ENCODE data around the gene CNTN5. TPM values are rescaled to one million over a fixed set of nuclear protein-coding genes. Genes with fewer than 3 reads are reported as not detected.

Gene CNTN5
- total RNA-seq, 1 experiment from 2014 or later, result not detected

DNA sequence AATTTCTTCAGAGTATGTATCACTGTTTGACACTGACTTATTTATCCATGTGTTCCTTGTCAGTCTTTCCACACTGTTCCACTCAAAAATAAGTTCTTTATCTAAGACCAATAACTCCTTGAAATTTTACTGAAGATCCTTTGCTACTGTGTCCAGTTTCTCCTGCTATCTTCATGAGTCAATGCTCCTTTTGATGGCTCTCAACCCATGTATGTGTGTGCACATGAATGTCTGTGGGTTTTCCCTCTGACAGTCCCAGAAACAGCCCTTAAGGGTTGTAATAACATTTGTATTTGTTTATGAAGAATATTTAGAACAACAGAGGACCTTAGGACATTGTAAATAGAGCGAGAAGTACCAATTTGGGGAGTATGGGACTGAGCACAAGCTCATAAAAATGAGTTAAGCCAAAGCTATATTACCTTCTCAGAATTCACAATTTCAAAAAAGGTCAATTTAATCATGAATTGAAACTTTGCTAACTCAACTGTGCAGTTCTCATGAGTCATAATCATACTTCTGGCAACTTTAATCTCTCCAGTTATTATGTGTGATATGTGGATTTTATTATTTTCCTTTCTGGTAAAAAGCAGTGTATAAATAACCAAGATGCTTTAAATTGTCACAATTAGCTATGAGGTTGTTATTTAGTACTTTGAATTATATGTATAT lies 533.6 kb downstream of the CNTN5 start:
- Histone ChIP-seq H3K18ac (ENCODE audit: insufficient read length, low read depth, low read length) (no peak overlapping the region), H2BK12ac (ENCODE audit: insufficient read length, low read depth, low read length) (no peak overlapping the region), H3K23me2 (ENCODE audit: insufficient read length, low read depth, low read length, poor library complexity, severe bottlenecking) (no peaks in the 10 kb centered on the region), H4K20me1 (ENCODE audit: control insufficient read depth, insufficient read depth, insufficient read length) (no peaks in the 10 kb centered on the region), H3K79me2 (ENCODE audit: insufficient read depth, low read length) (no peaks in the 10 kb centered on the region), H2BK5ac (ENCODE audit: insufficient read length, low read length) (no peak overlapping the region), H4K8ac (replicated peaks; ENCODE audit: insufficient read length, low read depth, low read length) (no peak overlapping the region), H3K4me2 (ENCODE audit: insufficient read depth, insufficient read length, low read length) (no peak overlapping the region), H3K4ac (ENCODE audit: low read depth, low read length) (no peak overlapping the region), H3K27ac (ENCODE audit: insufficient read length, low read depth, low read length) (no peak overlapping the region), H3K56ac (ENCODE audit: insufficient read length, low read depth, low read length) (no peak overlapping the region), H3K9ac (ENCODE audit: extremely low read depth, insufficient read length, low read length) (no peak overlapping the region), H3K14ac (ENCODE audit: insufficient read depth, low read length) (no peak overlapping the region), H2BK120ac (ENCODE audit: low read depth, low read length, poor library complexity, severe bottlenecking) (no peak overlapping the region), H3K9me3 (ENCODE audit: control insufficient read depth, low read depth, low read length) (no peaks in the 10 kb centered on the region), H3K79me1 (ENCODE audit: insufficient read depth, low read depth, low read length, poor library complexity, severe bottlenecking) (no peaks in the 10 kb centered on the region), H2AK5ac (ENCODE audit: insufficient read length, low read length) (no peak overlapping the region), H4K5ac (ENCODE audit: insufficient read length, low read depth, low read length) (no peak overlapping the region), H2BK20ac (ENCODE audit: low read depth, low read length, poor library complexity, severe bottlenecking) (no peak overlapping the region), H3K23ac (ENCODE audit: insufficient read length, low read depth, low read length) (no peak overlapping the region), H4K91ac (ENCODE audit: insufficient read length, low read depth, low read length) (no peak overlapping the region), H3K27me3 (ENCODE audit: insufficient read depth, low read length) (no peaks in the 10 kb centered on the region), H3K4me1 (ENCODE audit: insufficient read depth, low read length) (no peaks in the 10 kb centered on the region), H2AFZ (ENCODE audit: low read length) (no peak overlapping the region), H3T11ph (ENCODE audit: low read length) (no peak overlapping the region), H2BK15ac (ENCODE audit: low read depth, low read length) (no peak overlapping the region)
- H3K27ac Mint-ChIP-seq, result no peak overlapping the region
- no peak for DNase-seq
- no CpG with 5 or more reads among the region's 1 CpG for whole genome bisulfite sequencing (ENCODE audit: extremely low coverage, insufficient read length, low lambda C conversion rate)
- TF ChIP-seq, protein P1, sequence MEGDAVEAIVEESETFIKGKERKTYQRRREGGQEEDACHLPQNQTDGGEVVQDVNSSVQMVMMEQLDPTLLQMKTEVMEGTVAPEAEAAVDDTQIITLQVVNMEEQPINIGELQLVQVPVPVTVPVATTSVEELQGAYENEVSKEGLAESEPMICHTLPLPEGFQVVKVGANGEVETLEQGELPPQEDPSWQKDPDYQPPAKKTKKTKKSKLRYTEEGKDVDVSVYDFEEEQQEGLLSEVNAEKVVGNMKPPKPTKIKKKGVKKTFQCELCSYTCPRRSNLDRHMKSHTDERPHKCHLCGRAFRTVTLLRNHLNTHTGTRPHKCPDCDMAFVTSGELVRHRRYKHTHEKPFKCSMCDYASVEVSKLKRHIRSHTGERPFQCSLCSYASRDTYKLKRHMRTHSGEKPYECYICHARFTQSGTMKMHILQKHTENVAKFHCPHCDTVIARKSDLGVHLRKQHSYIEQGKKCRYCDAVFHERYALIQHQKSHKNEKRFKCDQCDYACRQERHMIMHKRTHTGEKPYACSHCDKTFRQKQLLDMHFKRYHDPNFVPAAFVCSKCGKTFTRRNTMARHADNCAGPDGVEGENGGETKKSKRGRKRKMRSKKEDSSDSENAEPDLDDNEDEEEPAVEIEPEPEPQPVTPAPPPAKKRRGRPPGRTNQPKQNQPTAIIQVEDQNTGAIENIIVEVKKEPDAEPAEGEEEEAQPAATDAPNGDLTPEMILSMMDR (conservative IDR thresholded peaks at IDR 0.05), result no peak
- H3K36me3 Mint-ChIP-seq (ENCODE audit: insufficient read depth in 1 of 3, low read depth in 3 of 3), result no peaks in the 10 kb centered on the region
- no peaks in the 10 kb centered on the region for H3K4me1 Mint-ChIP-seq
- H3K27me3 Mint-ChIP-seq (ENCODE audit: low read depth), result no peaks in the 10 kb centered on the region
- H3K9me3 Mint-ChIP-seq, result no peaks in the 10 kb centered on the region
- H3K4me3 Mint-ChIP-seq, result no peak overlapping the region
